HG03280 (cell line): ENCODE results near the gene RASGRP3.

Experiments used
- ATAC-seq: cut with Tn5 transposase; IDR thresholded peaks from one replicate; pipeline ENCODE4 v1.9.1; 2021; ENCODE audit warnings: mild to moderate bottlenecking, moderate library complexity; ENCODE audit not compliant: unreplicated experiment

RASGRP3 gene

GRCh38 chr2:33518929-33519328 is 42.5 kb downstream of the RASGRP3 start:
- ATAC-seq = no peak

DNA sequence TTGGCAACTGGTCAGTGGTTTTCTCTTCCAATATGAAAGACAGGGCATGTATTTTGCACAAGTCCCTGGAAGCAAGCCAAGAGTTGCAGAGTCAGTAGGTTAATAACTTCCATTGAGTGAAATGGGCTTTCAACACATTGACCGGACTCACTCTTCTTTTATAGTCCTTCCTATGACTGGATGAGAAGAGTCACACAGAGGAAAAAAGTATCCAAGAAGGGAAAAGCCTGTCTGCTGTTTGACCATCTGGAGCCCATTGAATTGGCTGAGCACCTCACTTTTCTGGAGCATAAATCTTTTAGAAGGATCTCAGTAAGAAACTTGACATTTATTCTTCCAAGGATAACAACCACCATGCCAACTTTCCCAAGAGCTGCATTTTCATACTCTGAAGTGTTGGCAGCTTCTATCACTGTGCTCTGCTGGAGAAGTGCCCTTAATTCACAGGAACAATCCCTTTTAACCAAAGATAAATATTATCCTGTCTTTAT is 45.4 kb downstream of the RASGRP3 start:
- ATAC-seq = no peak

- ATAC-seq = no peak
Observed at GRCh38 chr2:33522576-33522975, 46.1 kb downstream of the RASGRP3 start.

- ATAC-seq = no peak
Observed at GRCh38 chr2:33525666-33526065, 49.2 kb downstream of the RASGRP3 start.

DNA sequence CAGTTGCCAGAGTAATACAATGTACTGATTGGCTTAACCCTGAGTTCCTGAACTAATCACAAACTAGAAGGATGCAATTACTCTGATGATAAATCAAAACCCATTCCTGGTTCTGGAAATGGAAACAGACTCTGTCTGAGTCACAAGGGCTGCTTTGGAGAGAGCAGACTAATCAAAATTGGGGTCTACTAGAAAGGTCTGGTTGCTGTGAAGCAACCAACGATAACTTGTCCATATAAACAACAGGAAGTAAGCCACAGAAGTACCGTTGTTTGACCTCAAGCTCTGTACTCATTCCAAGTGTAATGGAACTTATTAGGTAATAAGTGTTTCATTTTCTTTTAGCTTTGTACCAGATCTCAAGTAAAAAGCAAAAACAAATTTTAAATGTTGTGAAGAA is 49.7 kb downstream of the RASGRP3 start:
- no peak for ATAC-seq

DNA sequence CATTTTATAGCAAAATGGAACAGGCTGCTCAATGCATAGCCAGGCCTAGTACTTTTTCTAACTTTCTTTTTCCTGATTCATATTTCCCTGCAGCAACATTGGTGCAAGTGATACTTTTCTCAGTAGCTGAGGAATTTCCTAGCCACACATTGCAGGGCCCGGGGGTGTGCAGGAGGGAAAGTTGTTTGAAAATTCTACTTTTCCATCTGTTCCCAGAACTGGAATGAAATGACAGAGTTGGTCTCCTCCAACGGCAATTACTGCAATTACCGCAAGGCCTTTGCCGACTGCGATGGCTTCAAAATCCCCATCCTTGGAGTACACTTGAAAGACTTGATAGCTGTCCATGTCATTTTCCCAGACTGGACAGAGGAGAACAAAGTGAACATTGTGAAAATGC is 50.5 kb downstream of the RASGRP3 start:
- ATAC-seq = no peak

GRCh38 chr2:33528441-33528950 is 52.0 kb downstream of the RASGRP3 start:
- no peak for ATAC-seq

GRCh38 chr2:33529771-33530481 is 53.5 kb downstream of the RASGRP3 start:
- ATAC-seq = peak; percentile 47

DNA sequence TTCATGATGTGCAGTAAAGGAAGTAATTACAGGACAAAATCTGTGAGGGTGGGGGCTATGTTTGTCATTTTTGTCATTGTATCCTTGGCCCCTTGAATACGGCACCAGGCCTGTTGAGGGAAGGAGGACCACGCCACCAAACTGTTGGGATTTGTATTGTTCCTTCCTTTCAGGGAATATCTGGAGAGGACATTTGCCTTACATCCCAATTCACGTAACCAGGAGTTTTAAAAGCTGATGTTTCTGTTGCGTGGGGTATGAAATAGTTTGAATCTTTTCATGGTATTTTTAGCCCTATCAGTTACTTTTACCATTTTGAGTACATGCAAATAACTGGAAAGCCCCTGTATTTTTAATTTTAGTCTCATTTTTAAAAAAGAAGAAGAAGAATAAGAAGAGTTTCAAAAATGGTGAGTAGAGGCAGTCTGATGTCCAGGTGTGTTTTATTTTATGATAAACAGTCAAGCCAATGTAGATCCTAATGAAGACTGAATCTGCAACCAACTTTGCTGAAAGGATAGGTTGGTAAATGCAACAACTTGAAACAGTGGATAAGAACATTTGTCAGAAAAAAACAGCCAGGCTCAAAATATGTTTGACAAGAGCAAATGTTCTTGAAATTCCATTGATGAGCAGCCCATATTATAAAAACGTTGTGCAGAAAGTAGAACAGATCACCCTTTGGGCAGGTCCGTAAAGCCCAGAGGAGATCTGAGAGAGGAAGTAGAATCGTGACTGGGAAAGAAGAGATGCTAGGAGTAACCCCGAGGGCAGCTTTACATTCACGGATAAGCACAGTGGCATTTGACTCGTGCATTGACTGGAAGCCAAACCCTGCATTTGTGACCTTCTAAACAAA is 54.5 kb downstream of the RASGRP3 start:
- ATAC-seq = peak; percentile 33

DNA sequence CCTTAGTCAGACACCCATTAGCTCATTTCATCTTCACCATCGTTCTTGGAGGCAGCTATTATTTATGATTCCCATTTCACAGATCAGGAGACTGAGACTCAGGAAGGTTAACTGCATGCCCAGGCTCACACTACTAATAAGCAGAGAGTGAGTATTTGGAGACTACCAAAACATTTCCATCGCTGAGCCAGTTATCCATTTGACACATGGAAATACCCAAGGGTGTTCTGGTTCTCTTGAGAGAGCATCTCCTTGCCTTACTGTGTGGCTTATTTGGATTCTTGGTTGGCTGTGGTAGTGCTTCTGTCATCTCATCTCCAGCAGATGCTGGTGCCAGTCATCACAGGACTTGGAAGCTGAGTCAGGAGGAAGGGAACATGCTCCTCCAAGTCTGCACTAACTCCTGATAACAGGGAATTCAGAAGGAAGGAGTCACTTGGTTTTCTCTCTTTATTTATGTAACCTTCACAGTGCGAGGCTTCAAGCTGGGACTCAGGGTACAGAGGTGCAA is 55.2 kb downstream of the RASGRP3 start:
- no peak for ATAC-seq

DNA sequence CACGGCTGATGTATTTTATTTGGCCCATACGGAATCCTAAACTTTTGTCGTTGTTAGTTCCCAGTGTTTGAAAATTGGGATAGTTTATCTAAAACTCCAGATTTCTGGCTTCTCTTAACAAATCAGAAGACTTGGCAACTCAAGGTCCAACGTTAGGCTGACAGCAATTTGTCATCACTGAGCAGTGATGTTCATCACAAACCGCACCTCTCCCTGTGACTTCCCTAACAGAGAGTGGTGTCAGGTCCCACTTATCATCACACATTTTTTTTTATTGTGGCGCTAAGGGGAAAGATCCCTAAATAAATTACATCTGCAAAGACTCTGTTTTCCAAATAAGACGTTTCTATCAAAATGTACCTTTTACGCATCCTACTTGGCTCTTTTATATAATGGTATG is 55.7 kb downstream of the RASGRP3 start:
- no peak for ATAC-seq

GRCh38 chr2:33532966-33533365 is 56.5 kb downstream of the RASGRP3 start:
- no peak for ATAC-seq

DNA sequence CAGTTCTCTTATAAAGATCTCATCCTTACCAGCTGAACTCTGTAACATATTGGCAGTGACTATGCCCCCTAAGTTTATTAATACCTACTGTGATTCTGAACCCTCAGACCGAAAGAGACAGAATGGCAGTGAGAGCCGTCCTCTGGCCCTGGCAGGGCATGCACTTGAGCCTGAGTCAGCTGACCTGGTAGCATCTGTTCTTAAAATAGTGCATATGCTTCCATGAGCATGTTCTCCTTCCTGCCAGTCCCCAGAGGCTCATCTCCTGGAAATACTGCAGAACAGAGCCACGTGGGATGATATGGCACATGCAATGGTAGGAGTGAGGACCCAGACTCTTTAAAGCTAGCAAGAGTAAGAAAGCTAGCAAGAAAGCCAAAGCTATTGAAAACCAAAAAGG is 59.0 kb downstream of the RASGRP3 start:
- ATAC-seq = no peak

DNA sequence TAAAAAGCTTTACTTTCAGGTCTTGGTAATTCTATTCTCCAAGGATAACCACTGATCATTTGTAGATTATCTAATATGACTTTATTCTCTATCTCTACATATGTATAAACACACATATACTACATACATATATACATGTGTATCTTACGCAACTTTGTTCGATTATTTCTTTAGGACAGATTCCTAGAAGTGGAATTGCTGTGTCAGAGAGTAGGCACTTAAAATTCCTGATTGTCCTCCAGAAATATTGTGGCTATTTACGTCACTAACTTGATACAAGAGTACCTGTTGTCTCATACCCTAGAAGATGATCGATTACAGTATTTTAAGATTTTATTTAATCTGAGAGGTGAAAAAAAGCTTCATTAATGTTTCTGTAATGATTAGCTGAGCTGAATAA is 64.8 kb downstream of the RASGRP3 start:
- ATAC-seq = no peak

- no peak for ATAC-seq
Observed at GRCh38 chr2:33550206-33550605, 73.8 kb downstream of the RASGRP3 start.

DNA sequence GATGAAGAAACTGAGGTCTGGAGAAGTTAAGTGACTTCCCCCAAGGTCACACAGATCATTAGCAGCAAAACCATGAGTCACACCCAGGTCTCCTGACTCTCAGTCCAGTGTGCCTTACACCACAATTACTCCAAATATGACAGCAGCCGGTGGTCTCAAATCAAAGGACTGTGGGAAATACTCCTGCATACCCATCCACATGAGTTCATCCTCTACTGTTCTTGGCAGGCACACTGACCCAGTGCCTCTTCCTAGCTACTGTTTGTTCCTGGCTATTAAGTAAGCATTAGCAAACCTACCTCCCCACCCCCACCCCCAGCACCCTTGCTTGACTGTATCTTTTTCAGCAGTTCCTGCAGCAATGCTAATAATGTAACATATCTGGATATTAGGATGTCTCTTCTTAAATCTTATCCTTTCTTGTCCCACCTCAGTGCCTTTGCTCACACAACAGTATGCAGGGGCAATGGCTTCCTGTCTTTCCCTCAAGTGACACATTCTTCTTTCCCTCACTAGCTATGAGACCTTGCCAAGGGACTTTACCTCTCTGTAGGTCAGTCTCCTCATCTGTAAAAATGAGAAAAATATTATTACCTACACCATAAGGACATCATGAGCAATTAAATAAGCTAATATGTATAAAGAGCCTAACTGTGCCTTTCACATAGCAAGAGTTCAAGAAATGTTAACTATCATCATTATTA is 76.5 kb downstream of the RASGRP3 start:
- no peak for ATAC-seq

DNA sequence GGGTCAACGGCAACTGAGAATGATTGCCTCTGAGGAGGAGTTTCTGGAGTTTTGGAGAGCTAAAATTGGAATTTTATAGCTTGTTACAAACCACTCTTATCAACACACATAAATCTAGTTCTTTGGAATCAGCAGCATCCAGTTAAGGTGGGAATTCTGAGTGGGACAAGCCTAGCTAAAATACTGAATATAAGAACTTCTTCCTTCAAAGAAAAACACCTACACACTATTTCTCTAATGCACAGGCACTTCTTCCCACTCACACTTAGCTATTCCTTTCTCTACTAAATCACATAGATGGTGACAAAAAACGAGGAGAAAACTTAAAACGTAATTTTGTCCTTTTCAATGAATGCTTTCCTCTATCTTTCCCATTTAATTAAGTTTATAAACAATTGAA is 79.2 kb downstream of the RASGRP3 start:
- ATAC-seq = no peak

- ATAC-seq = no peak
Observed at GRCh38 chr2:33559328-33559727, 82.9 kb downstream of the RASGRP3 start.

GRCh38 chr2:33560017-33560416 is 83.6 kb downstream of the RASGRP3 start:
- no peak for ATAC-seq

DNA sequence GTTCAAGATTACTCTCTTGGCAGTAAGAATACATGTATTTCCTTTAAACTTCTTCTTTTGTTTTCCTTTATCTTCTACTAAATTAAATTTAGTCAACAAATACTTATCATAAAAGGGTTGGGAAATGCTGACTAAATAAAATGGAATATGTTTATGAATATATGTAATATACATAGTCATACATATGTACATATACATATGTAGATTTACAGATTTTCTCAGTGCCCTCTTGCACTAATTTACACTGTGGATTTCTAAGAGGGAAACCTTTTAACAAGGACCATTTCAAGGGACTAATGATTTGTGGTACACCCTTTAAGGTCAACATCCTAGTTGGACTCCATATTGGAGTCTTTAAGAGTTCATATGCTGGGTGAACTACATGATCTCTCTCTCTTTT is 85.4 kb downstream of the RASGRP3 start:
- no peak for ATAC-seq

GRCh38 chr2:33570681-33571080 is 94.2 kb downstream of the RASGRP3 start:
- ATAC-seq = no peak
